NT2/D1 (cell line): ENCODE measurements around the gene RNF220.

Experiments used
- YY1 ChIP-seq: IDR thresholded peaks from 2 replicates; pipeline ENCODE4 v1.6.1; 2011; ENCODE audit not compliant: insufficient read length, insufficient read depth
- ZNF274 ChIP-seq: IDR thresholded peaks from 2 replicates; pipeline ENCODE4 v1.6.1; 2011; ENCODE audit warnings: mild to moderate bottlenecking, low read depth, low read length

DNA sequence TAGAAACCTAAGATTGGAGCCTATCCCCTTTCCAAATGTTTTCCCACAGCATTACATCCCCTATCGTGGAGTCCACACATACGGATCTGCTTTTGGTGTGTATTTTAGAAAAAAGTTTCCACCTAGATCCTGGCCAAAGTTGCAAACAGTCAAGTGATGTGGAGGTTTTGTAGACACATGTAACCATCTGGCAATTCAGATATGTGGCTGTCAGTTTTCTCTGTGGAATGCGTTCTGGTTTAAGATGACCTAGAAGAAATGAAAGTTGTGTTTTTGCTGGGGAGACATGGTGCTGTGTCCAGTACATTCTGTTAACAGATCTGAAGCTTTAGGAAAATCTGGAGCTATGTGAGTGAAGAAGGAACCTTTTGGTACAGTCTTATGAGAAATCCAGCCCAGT, 14.8 kb downstream of the RNF220 start:
- TF ChIP-seq ZNF274 = no peak
- TF ChIP-seq YY1 = no peak
